CD4-positive, alpha-beta T cell treated with Interleukin-6 at 100 ng/mL for 8 hours (primary cell): ENCODE data around the gene ZNF28.
A peak's percentile ranks its signal among the peaks of the same experiment; 100 is the strongest.
"Not testable (repeated sequence)": the region's sequence is repeated elsewhere in the genome, so short reads cannot be mapped to it uniquely, and the experiment has no call there.

Experiments used
- DNase-seq: peaks from one replicate; pipeline ENCODE4 v3.0.0-alpha.2; 2020; ENCODE audit warnings: mixed read lengths, low spot score

Gene ZNF28

DNA sequence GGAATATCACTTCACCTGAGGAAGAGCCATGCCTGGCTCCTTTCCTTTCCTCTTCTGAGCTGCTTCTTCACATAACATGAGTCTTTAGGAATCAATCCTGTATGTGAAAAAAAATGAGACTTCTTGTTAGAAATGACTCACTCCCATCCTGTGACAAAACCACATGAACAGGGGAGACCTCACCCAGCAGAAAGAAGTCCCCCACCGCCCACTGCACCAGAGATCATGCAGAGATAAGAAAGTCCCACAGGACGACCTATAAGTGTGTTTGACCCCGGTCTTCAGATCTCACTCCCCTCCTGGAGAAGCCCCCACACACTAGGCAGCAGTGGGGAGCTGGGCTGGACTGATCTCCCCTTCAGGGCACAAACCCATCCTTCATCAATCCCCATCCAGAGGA lies 42.6 kb downstream of the ZNF28 start:
- peak; percentile 24 for DNase-seq

- not testable (repeated sequence) for DNase-seq
Measured at GRCh38 chr19:52756447-52756846, 65.0 kb downstream of the ZNF28 start.

GRCh38 chr19:52749780-52750179 lies 71.7 kb downstream of the ZNF28 start:
- no peak for DNase-seq

DNA sequence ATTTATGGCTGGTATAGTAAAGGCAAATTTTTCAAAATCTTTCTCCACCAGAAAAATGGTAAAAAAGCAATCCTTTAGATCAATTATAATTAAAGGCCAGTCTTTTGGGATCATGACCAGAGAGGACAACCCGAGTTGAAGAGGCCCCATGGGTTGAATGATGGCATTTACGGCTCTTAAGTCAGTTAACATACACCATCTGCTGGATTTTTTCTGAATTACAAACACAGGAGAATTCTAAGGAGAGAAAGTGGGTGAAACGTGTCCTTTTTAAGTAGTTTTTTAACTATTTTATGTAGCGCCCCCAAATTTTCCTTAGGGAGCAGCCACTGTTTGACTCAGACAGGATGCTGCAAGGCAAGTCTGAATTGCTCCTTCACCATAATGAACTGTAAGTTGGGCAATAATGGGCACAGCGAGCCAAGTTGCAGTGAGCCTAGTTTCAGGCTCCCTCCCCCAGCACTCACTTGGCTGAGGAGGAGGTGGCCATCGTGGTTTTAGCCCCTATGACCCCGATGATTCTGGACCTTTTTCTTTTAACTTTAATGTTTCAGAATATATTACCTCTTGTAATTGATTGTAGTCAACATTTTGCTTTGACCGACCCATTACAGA lies 73.0 kb downstream of the ZNF28 start:
- DNase-seq: peak; percentile 33
